GM21717 (cell line): ENCODE data around the gene PCA3.

Source experiments
- ATAC-seq: cut with Tn5 transposase; IDR thresholded peaks from one replicate; pipeline ENCODE4 v1.9.1; 2021; ENCODE audit warnings: mild to moderate bottlenecking, moderate library complexity; ENCODE audit not compliant: unreplicated experiment

Gene PCA3

GRCh38 chr9:76756268-76756640 lies 8.0 kb upstream of the PCA3 start:
- ATAC-seq: peak; percentile 15

- ATAC-seq: no peak
Observed at GRCh38 chr9:76756941-76757673, 7.1 kb upstream of the PCA3 start.

- ATAC-seq: no peak
Observed at GRCh38 chr9:76758476-76758875, 5.8 kb upstream of the PCA3 start.

- ATAC-seq: no peak
Observed at GRCh38 chr9:76759732-76760131, 4.5 kb upstream of the PCA3 start.

- no peak for ATAC-seq
Observed at GRCh38 chr9:76761448-76761847, 2.8 kb upstream of the PCA3 start.

GRCh38 chr9:76766126-76766525 lies 1.9 kb downstream of the PCA3 start:
- no peak for ATAC-seq

GRCh38 chr9:76772686-76773445 lies 8.6 kb downstream of the PCA3 start:
- no peak for ATAC-seq

- ATAC-seq: no peak
Observed at GRCh38 chr9:76784881-76785280, 20.6 kb downstream of the PCA3 start.

GRCh38 chr9:76785501-76785900 lies 21.3 kb downstream of the PCA3 start:
- ATAC-seq: no peak

GRCh38 chr9:76787677-76788076 lies 23.4 kb downstream of the PCA3 start:
- no peak for ATAC-seq

- no peak for ATAC-seq
Observed at GRCh38 chr9:76789840-76790239, 25.6 kb downstream of the PCA3 start.

- ATAC-seq: no peak
Observed at GRCh38 chr9:76793784-76794431, 29.7 kb downstream of the PCA3 start.

GRCh38 chr9:76796296-76796695 lies 32.1 kb downstream of the PCA3 start:
- no peak for ATAC-seq

- no peak for ATAC-seq
Observed at GRCh38 chr9:76798527-76798926, 34.3 kb downstream of the PCA3 start.

GRCh38 chr9:76799473-76799872 lies 35.2 kb downstream of the PCA3 start:
- no peak for ATAC-seq

GRCh38 chr9:76800901-76801300 lies 36.7 kb downstream of the PCA3 start:
- no peak for ATAC-seq

- no peak for ATAC-seq
Observed at GRCh38 chr9:76803083-76803482, 38.8 kb downstream of the PCA3 start.

- ATAC-seq: no peak
Observed at GRCh38 chr9:76803762-76804161, 39.5 kb downstream of the PCA3 start.

GRCh38 chr9:76808636-76809035 lies 44.4 kb downstream of the PCA3 start:
- no peak for ATAC-seq

GRCh38 chr9:76810377-76810957 lies 46.2 kb downstream of the PCA3 start:
- peak; percentile 68 for ATAC-seq

GRCh38 chr9:76812591-76812990 lies 48.4 kb downstream of the PCA3 start:
- ATAC-seq: no peak

- ATAC-seq: no peak
Observed at GRCh38 chr9:76817489-76817888, 53.3 kb downstream of the PCA3 start.
